Muscle of back (tissue), 11 donors: ENCODE data around the gene RBM33. TPM values are rescaled to one million over a fixed set of nuclear protein-coding genes. Genes with fewer than 3 reads are reported as not detected.

Source experiments
- DNase-seq, 3 donors: peaks; one replicate each; pipeline versions ENCODE4 v3.0.0 to v3.0.0-alpha.2; 2013
- polyA plus RNA-seq, 10 donors: library from polyadenylated mRNA; unstranded; fragments of 120-200 nt; gene quantifications; one replicate each; pipeline ENCODE4 v1.2.1, GENCODE V29; 2013; ENCODE audit not compliant: insufficient read length in 10 of 10

Gene RBM33
- polyA plus RNA-seq, 10 donors, result 19.5 to 33.5 (median 23.7) TPM

DNA sequence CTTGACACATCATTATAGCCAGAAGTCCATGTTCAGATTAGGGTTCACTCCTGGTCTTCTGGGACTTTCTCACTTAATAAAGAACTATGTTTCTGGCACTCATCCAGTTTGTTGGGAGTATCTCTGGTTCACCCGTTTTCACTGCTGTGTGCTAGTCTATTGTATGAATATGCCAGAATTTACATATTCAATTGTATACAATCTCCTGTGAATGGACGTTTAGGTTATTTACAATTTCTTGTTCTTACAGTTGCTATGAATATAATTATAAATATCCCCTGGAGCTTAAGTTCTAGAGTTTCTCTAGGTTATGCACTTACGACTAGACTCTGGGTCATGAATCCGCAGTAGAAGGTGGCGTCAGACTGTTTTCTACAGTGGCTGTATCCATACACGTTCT is 20.0 kb upstream of the RBM33 start:
- no peak for DNase-seq

- no peak for DNase-seq
These were observed 18.9 kb upstream of the RBM33 start for GRCh38 chr7:155625557-155625956.

DNA sequence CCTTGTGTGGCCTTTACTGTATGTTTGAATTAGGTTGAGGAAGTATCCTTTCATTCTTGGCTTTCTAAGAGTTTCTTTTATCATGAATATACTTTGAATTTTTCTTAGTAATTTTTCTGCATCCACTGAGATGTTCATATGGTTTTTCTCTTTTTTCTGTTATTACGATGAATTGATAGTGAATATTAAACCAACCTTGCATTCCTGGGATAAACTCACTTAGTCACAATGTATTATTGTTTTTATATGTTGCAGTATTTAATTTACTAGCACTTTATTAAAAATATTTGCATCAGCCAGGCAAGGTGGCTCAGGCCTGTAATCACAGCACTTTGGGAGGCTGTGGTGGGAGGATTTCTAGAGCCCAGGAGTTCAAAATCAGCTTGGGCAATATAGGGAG is 15.3 kb upstream of the RBM33 start:
- no peak for DNase-seq

- DNase-seq, result no peak
These were observed 13.3 kb upstream of the RBM33 start for GRCh38 chr7:155631155-155631554.

GRCh38 chr7:155635817-155636216 is 8.6 kb upstream of the RBM33 start:
- DNase-seq, result no peak

DNA sequence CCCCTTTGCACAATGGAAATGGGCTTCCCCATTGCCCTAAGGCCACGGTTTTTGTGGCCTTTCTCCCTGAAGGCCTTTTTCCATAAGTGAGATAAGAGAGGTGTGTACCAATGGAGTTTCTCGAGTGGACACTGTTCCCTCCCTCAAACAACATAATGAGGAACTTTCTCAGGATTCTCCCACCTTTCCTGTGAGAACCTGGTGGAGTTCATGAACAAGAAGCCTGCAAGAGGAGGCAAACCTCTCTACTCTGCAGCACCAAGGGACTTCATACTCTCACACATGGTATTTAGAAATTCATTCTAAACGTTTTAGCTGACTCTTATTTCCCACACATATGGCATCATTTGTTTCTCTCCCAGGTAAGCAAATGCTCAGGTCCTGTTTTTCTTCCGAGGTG is 7.3 kb upstream of the RBM33 start:
- no peak for DNase-seq

DNA sequence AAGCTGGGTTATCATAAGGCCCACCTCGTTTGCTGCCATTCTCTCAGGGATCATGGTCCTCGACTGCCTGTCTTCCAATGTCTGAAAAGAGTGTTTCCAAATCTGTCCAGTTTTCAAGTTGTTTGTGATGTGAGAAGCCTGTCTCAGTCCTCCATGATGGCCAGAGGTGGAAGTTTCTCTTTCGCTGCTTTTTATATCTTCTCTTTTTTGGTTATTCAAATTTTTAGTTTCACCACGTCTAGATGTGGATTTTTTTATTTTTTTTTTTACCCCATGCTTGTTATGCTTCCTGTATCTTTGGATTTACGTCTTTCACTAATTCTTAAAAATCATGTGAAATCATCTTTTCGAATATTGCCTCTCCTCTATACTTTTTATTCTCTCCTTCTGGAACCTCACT is 6.1 kb upstream of the RBM33 start:
- DNase-seq, result no peak

- DNase-seq, result no peak
These were observed 4.4 kb upstream of the RBM33 start for GRCh38 chr7:155639958-155640520.

DNA sequence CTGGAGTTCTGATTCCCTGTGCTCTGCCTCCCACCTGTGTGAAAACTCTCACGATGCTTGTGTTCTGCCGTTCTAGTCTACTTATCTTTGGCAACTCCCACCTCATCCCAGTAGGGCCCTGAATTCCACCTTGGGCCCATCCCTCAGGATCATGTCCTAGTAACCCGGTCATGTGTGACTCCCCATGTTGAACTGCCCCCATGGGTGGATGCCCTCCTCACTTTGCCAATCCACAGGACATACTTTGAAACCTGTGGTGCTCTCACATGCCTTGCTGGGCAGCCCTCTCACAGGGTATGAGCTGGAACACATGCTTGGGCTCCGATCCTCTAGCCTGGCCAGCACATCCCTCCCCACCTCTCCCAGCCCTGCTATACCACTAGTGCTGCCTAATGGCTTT is 3.8 kb upstream of the RBM33 start:
- no peak for DNase-seq

DNA sequence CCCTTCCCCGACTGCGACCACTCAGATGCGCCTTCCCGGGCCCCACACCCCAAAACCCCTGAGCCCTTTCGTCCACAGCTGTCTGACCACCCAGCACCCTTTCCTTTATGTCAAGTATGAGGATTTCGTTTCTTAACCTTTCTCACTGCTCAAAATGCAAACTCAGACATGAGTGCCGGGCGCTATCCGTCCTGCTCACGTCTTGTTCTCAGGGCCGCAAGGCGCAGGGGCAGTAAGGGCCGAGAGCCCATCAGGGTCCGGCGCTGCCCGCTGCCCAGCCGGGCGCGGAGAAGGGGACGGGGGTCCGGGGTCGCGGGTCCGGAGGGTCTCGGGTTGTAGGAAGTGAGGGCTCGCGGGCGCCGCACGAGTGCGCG is 670 bp upstream of the RBM33 start:
- no peak for DNase-seq

GRCh38 chr7:155644971-155645509 is 579 bp downstream of the RBM33 start:
- peak; percentile 28 to 80 (median 38) for DNase-seq

DNA sequence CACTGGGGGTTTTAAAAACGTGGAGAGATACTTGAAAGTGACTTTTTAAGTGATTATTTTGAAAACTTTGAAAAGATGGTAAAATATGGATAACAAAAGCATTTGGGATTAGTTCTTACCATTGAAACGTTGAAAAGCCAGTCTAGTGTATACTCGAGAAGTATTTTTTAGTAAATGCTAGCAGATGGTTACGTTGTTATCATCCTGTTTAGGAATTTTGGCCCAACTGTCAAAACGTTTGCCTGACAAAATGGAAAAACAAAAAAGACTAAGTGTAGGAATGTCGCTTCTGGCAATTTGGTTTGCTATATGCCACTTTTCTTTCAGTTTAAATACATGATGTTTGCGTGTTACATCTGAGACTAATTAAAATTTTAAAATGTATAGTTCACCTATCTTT is 1.2 kb downstream of the RBM33 start:
- peak in 1 of 3 donors; percentile 31 for DNase-seq

DNA sequence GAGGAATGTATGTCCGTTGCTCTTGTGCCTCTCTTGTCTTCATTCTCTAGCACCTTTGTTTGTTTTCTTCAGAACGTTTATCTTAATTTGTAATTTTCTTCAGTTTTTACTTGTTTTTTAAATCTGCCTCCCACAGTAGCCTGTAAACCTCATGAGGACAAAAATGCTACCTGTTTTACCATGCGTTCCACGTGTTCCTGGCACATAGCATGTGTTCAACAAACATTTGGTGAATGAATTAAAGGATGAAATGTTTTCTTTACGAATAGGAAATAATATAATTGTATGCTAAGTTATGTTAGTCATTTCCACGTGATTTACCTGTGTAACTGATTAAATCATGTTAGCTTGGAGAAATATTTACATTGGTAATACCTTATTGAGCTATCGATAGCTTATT is 2.2 kb downstream of the RBM33 start:
- DNase-seq, result no peak

GRCh38 chr7:155647302-155647701 is 2.8 kb downstream of the RBM33 start:
- no peak for DNase-seq

DNA sequence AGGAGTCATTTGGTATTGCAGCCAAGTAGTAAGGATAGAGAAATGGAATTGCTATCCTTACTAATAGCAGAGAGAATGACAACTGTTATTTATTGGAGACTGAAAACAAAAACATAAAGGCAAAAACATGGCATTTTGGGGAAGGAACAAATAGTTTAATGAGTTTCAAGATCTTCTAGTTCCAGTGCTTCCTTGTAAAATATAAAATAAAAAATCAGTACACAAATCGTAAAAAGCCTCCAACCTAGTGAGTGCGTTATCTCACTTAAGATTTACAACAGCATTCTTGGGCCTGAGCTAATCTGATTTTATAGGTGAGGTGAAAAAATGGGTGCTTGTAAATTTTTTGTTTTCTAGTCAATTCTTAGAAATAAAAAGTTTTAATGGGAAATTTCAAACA is 3.3 kb downstream of the RBM33 start:
- no peak for DNase-seq

GRCh38 chr7:155648752-155649339 is 4.4 kb downstream of the RBM33 start:
- DNase-seq, result peak in 1 of 3 donors; percentile 7

GRCh38 chr7:155649588-155649987 is 5.1 kb downstream of the RBM33 start:
- DNase-seq, result no peak

DNA sequence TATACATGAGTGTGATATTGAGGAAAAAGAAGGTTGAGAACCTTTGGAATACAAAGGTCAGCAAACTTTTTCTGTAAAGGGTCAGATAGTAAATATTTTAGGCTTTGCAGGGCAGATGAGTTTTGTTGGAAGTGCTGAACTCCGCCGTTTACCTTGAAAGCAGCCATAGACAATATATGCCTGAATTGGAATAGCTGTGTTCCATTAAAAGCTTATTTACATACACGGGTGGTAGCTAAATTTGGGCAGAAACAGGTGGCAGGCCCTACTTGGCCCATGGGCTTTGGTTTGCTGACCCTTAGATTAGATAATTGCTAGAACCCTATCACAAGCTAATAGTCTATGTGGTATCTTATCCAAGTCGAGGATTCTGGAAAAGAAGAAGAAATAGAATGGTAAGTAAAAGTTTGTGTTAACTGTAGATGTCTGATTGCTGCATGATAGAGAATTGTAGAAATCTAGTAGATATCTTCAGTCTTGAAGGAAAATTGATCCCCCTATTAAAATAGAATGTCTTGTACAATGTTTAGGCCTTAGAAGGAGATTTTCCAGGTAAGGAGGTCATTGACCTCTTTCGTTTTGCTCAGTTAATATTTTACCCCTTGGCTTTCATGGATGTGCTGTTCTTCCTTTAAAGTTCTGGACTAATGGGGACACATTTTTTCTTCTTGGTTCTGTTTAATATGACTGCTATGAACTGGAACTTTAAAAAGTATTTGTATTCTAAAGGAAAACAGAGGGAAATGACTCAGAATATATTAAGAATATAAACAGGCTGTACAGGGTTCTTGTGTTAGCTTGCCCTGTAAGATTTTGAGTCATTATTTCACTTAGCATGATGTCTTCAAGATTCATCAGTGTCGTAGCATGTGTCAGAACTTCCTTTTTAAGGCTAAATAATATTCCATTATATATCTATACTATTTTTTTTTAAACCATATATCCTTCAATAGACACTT is 8.0 kb downstream of the RBM33 start:
- no peak for DNase-seq

- no peak for DNase-seq
These were observed 9.3 kb downstream of the RBM33 start for GRCh38 chr7:155653803-155654202.

DNA sequence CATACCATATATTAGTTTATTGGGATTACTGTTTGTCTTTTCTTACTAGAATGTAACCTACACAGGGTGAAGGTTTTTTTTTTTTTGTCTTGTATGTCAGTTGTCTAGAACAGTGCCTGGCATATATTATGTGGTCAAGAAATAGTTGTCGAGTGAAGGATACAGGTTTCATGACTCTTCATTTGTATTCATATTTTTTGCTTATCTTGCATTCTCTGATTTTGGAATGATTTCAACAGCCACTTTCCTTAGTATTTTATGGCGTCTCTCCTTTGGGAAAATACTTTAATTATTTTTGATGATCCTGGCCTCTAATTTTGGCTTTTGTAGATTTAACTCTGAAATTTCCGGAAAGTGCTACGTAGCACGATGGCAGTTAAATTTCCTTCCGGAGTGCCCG is 12.4 kb downstream of the RBM33 start:
- no peak for DNase-seq

GRCh38 chr7:155660059-155660757 is 15.7 kb downstream of the RBM33 start:
- DNase-seq, result no peak

- no peak for DNase-seq
These were observed 16.3 kb downstream of the RBM33 start for GRCh38 chr7:155660758-155661093.
